ENCODE measurements around the gene CTIF.

DNA sequence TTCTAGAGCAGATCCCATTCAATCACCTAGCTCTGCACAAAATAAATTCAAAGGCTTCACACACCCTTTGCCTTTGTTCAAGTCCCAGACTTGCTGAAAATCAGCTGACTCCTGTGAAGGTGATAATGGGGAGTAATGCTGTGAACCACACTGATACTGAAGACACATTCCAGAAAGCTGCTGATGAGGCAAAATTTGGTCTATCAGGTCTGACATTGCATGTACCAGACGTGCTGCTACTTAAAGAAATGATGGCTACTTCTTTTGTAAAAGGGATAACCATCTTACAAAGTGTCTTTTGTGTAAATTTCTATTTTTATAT is 7.8 kb upstream of the CTIF start:
- TF ChIP-seq CTCF (IDR thresholded peaks at IDR 0.05) (no peak), POLR2A (IDR thresholded peaks at IDR 0.05) (no peak), POLR2AphosphoS5 (IDR thresholded peaks at IDR 0.05; ENCODE audit: insufficient read depth in 1 of 2, low read depth in 1 of 2) (no peak)
